B cell (primary cell): Measurements from ENCODE around the gene FCSK. TPM values are rescaled to one million over a fixed set of nuclear protein-coding genes. Genes with fewer than 3 reads are reported as not detected.
"Not testable (repeated sequence)": the region's sequence is repeated elsewhere in the genome, so short reads cannot be mapped to it uniquely, and the experiment has no call there.

Experiments used
- ATAC-seq: fragments of 200-7000 bp; cut with Tn5 transposase; one replicate; pipeline ENCODE4 v1.10.0; 2021; ENCODE audit warnings: low read depth, mild to moderate bottlenecking, moderate number of reproducible peaks, moderate library complexity
- CTCF ChIA-PET: fragments of 350-600 bp; sonication (Branson Sonifier 250); formaldehyde crosslinking; loops from one replicate; lab custom pipeline; 2021; ENCODE audit warnings: antibody characterized with exemption, inconsistent platforms; lab: Charles Lee
- POLR2A ChIA-PET: fragments of 350-600 bp; sonication (Branson Sonifier 250); formaldehyde crosslinking; loops from one replicate; lab custom pipeline; 2021; ENCODE audit warnings: antibody characterized with exemption; lab: Charles Lee
- DNase-seq: peaks from one replicate; pipeline ENCODE4 v3.0.0; 2013
- H2AFZ ChIP-seq: 2 replicates; pipeline ENCODE4 v1.6.1; 2012; ENCODE audit warnings: mild to moderate bottlenecking, low read depth, low read length; ENCODE audit not compliant: insufficient read depth, poor library complexity, severe bottlenecking
- H3K27ac ChIP-seq, 2 donors: 1 replicate in 1 of 2; 2 replicates in 1 of 2; pipeline ENCODE4 v1.5.1; 2012 to 2013; ENCODE audit warnings: low read length in 2 of 2, mild to moderate bottlenecking in 2 of 2, moderate library complexity in 1 of 2
- H3K27me3 ChIP-seq, 4 experiments: fragments of 200-600 bp in 1 of 4; sonication (generic) in 1 of 4; replicated peaks in 1 of 4; 1 replicate in 2 of 4; 2 replicates in 2 of 4; pipeline versions ENCODE4 v1.6.1 to v1.7.0; 2013 to 2016; ENCODE audit warnings: low read length in 3 of 4, mild to moderate bottlenecking in 2 of 4, mixed read lengths in 1 of 4, moderate library complexity in 1 of 4; ENCODE audit not compliant: insufficient read depth in 4 of 4, control insufficient read depth in 3 of 4; ENCODE audit errors: control extremely low read depth in 1 of 4
- H3K36me3 ChIP-seq, 2 experiments: replicated peaks in 1 of 2; 1 replicate in 1 of 2; 2 replicates in 1 of 2; pipeline versions ENCODE4 v1.6.1 to v1.7.1; 2013; ENCODE audit warnings: low read length in 1 of 2; ENCODE audit not compliant: insufficient read depth in 2 of 2, control insufficient read depth in 1 of 2; ENCODE audit errors: control extremely low read depth in 1 of 2, extremely low read depth in 1 of 2
- H3K4me1 ChIP-seq, 2 donors: fragments of 200-600 bp in 1 of 2; sonication (generic) in 1 of 2; 1 replicate in 1 of 2; 2 replicates in 1 of 2; pipeline versions ENCODE4 v1.5.1 to v1.6.1; 2013 to 2017; ENCODE audit warnings: low read length in 2 of 2; ENCODE audit not compliant: control insufficient read depth in 2 of 2, insufficient read depth in 2 of 2
- H3K4me2 ChIP-seq: replicated peaks from 2 replicates; pipeline ENCODE3; 2012; ENCODE audit warnings: mild to moderate bottlenecking, low read depth, low read length; ENCODE audit not compliant: poor library complexity, severe bottlenecking
- H3K4me3 ChIP-seq, 5 experiments: fragments of 200-600 bp in 1 of 5; sonication (generic) in 1 of 5; 1 replicate in 3 of 5; 2 replicates in 2 of 5; pipeline versions ENCODE4 v1.5.1 to v1.7.0; 2011 to 2016; ENCODE audit warnings: low read length in 4 of 5, mild to moderate bottlenecking in 4 of 5, low read depth in 2 of 5, control low read depth in 1 of 5, moderate library complexity in 1 of 5; ENCODE audit not compliant: insufficient read depth in 1 of 5; ENCODE audit errors: control extremely low read depth in 1 of 5, extremely low read depth in 1 of 5
- H3K79me2 ChIP-seq: fragments of 200-600 bp; sonication (generic); one replicate; pipeline ENCODE4 v1.6.0; 2016; ENCODE audit warnings: low read length; ENCODE audit not compliant: control insufficient read depth, insufficient read depth
- H3K9ac ChIP-seq: fragments of 200-600 bp; sonication (generic); 2 replicates; pipeline ENCODE4 v1.6.1; 2017; ENCODE audit warnings: mild to moderate bottlenecking, low read length, moderate library complexity
- H3K9me3 ChIP-seq, 3 donors: one replicate each; pipeline versions ENCODE4 v1.6.1 to v1.7.1; 2013; ENCODE audit warnings: low read length in 2 of 3; ENCODE audit not compliant: control insufficient read depth in 2 of 3, insufficient read depth in 1 of 3; ENCODE audit errors: control extremely low read depth in 1 of 3
- H4K20me1 ChIP-seq: 2 replicates; pipeline ENCODE4 v1.6.0; 2012; ENCODE audit warnings: mild to moderate bottlenecking, low read length; ENCODE audit not compliant: insufficient read depth, control insufficient read depth, poor library complexity, severe bottlenecking
- H3K27ac Mint-ChIP-seq: one replicate; pipeline ENCODE4 v1.8.0; 2021; ENCODE audit warnings: mixed read lengths
- H3K27me3 Mint-ChIP-seq: one replicate; pipeline ENCODE4 v1.8.0; 2021; ENCODE audit warnings: mixed read lengths
- H3K4me1 Mint-ChIP-seq: one replicate; pipeline ENCODE4 v1.8.0; 2021; ENCODE audit warnings: mixed read lengths
- H3K4me3 Mint-ChIP-seq: one replicate; pipeline ENCODE4 v1.8.0; 2021; ENCODE audit warnings: mixed read lengths
- H3K9me3 Mint-ChIP-seq: one replicate; pipeline ENCODE4 v1.8.0; 2022; ENCODE audit warnings: mixed read lengths; ENCODE audit not compliant: insufficient read depth
- CTCF ChIP-seq: fragments of 200-600 bp; IDR thresholded peaks from one replicate; pipeline ENCODE4 v1.8.0; 2022; ENCODE audit warnings: antibody characterized with exemption, mild to moderate bottlenecking
- EZH2 ChIP-seq: IDR thresholded peaks from 2 replicates; pipeline ENCODE4 v1.6.1; 2012; ENCODE audit warnings: borderline replicate concordance, low read depth, mild to moderate bottlenecking, moderate library complexity, low read length; ENCODE audit not compliant: insufficient read depth, poor library complexity, severe bottlenecking
- whole genome bisulfite sequencing: methylation state at CpG from one replicate; pipeline ENCODE4 v1.1.5; 2013; ENCODE audit warnings: missing lambda C conversion rate; ENCODE audit not compliant: insufficient coverage; 5-methylcytosine and 5-hydroxymethylcytosine counted together
- intact Hi-C: fragments of 100-400 bp; cut with micrococcal nuclease; formaldehyde crosslinking; loops from one replicate; pipeline ENCODE4 v1.10.0; 2022
- polyA minus RNA-seq: library from RNA; depleted of rRNA, polyadenylated mRNA; stranded (reverse); fragments of >200 nt; gene quantifications from 2 replicates; pipeline ENCODE4 v1.2.3, GENCODE V29; 2012
- polyA plus RNA-seq: library from polyadenylated mRNA; depleted of rRNA; stranded (reverse); fragments of >200 nt; gene quantifications from 2 replicates; pipeline ENCODE4 v1.2.3, GENCODE V29; 2012
- total RNA-seq, 2 donors: library from RNA; stranded (reverse); fragments of 120-200 nt in 1 of 2; gene quantifications; 1 replicate in 1 of 2; 2 replicates in 1 of 2; pipeline versions ENCODE4 v1.2.3 to v1.2.4, GENCODE V29; 2013 to 2022

The FCSK gene
- total RNA-seq, result 24.8 and 24.9 TPM in 2 replicates
- 10.7 TPM for total RNA-seq (2013)
- 19.4 and 27.0 TPM in 2 replicates for polyA plus RNA-seq
- 18.1 and 23.8 TPM in 2 replicates for polyA minus RNA-seq

GRCh38 chr16:70454222-70455034, at the start of gene FCSK:
TSS of gene FCSK (plus strand) at chr16:70454595. CDS start at chr16:70463191, 8,596 bp downstream.
- ChIA-PET POLR2A (interaction anchor here (0.6 to 3.7 kb wide), 11 partner anchors 12 to 302 kb away, joined by 3 to 25 read pairs (median 7); partner anchors contain the start of genes DDX19A and ST3GAL2), CTCF (interaction anchor here (0.6 to 5.1 kb wide), 13 partner anchors 13 to 85 kb away, joined by 3 to 28 read pairs (median 5); no protein-coding TSS in a partner anchor)
- Histone ChIP-seq H3K9ac (peak within 1 kb of the TSS; percentile 99), H3K36me3 (no peaks in the 10 kb centered on the region), H3K27me3 (no peaks in the 10 kb centered on the region), H3K27ac (peak within 1 kb of the TSS; percentile 94 to 97), H3K4me1 (peaks cover 10 to 17% of the 10 kb centered on the region in 2 donors), H3K9me3 (no peaks in the 10 kb centered on the region), H3K4me2 (peak within 1 kb of the TSS; percentile 97), H3K4me3 (peak within 1 kb of the TSS; percentile 79 to 97 (median 89)), H4K20me1 (no peaks in the 10 kb centered on the region), H3K79me2 (peaks cover 8% of the 10 kb centered on the region), H2AFZ (peak within 1 kb of the TSS; percentile 100)
- Mint-ChIP-seq H3K4me1 (peaks cover 20% of the 10 kb centered on the region), H3K9me3 (no peaks in the 10 kb centered on the region), H3K4me3 (peak within 1 kb of the TSS; percentile 94), H3K27ac (peak within 1 kb of the TSS; percentile 92), H3K27me3 (peaks cover 5% of the 10 kb centered on the region)
- ATAC-seq (peak; percentile 96), DNase-seq (peak; percentile 91)
- intact Hi-C loops, result loop anchor here (1.0 to 5.0 kb wide), 7 partner anchors 15 to 202 kb away; partner anchors contain the start of genes COG4, DDX19A, EXOSC6 and SF3B3
- TF ChIP-seq EZH2 (no peak), CTCF (peak; percentile 40)
- WGBS, result under 1% methylated on average over 65 of the region's 67 CpGs

GRCh38 chr16:70406104-70406503, 48.3 kb upstream of the FCSK start:
- H3K9me3 Mint-ChIP-seq, H3K27ac ChIP-seq, H2AFZ ChIP-seq, ATAC-seq, H3K27me3 ChIP-seq, H3K36me3 ChIP-seq, intact Hi-C loops, H3K27ac Mint-ChIP-seq, H3K4me3 ChIP-seq, H3K27me3 Mint-ChIP-seq, H3K9ac ChIP-seq, H3K9me3 ChIP-seq: not testable (repeated sequence)
- H3K4me1 ChIP-seq, result peaks cover 49 to 65% of the 10 kb centered on the region in 2 donors
- Mint-ChIP-seq H3K4me3 (peak overlapping the region; percentile 56), H3K4me1 (peaks cover 54% of the 10 kb centered on the region)
- peak; percentile 4 for DNase-seq
- peaks cover 87% of the 10 kb centered on the region for H3K79me2 ChIP-seq
- WGBS, result 67% methylated on average over 3 of the region's 5 CpGs
- H4K20me1 ChIP-seq, result peaks cover 76% of the 10 kb centered on the region
- ChIA-PET POLR2A (interaction anchor here (0.7 to 1.2 kb wide), 2 partner anchors 9 to 15 kb away, joined by 3 read pairs; no protein-coding TSS in a partner anchor), CTCF (interaction anchor here (0.9 to 1.5 kb wide), 4 partner anchors 11 to 64 kb away, joined by 3 to 4 read pairs (median 3); partner anchors contain the start of gene FCSK)
- peak overlapping the region; percentile 28 for H3K4me2 ChIP-seq
